K562 (cell line): ENCODE data around the gene SLC33A1.

Experiments used
- CTCF ChIP-seq, 3 experiments: IDR thresholded peaks in 2 of 3; conservative IDR thresholded peaks in 1 of 3; 2 replicates each; pipeline ENCODE4 v1.5.1; 2011 to 2012; ENCODE audit warnings: low read length in 3 of 3, mild to moderate bottlenecking in 3 of 3, control low read depth in 2 of 3, improper control_type of control experiment in 1 of 3, inconsistent platforms in 1 of 3, low read depth in 1 of 3, mixed read lengths in 1 of 3, moderate library complexity in 1 of 3; ENCODE audit not compliant: insufficient read depth in 2 of 3
- IRF2 ChIP-seq: sonication (generic); formaldehyde crosslinking; IDR thresholded peaks from 2 replicates; pipeline ENCODE4 v1.8.1; 2022; ENCODE audit warnings: mild to moderate bottlenecking, missing genetic modification reagents
- KLF1 ChIP-seq: fragments of 450-650 bp; IDR thresholded peaks from 2 replicates; pipeline ENCODE4 v1.6.1; 2016; ENCODE audit warnings: missing genetic modification characterization, missing compliant biosample characterization
- SP1 ChIP-seq: sonication (generic); formaldehyde crosslinking; IDR thresholded peaks from 2 replicates; pipeline ENCODE4 v1.8.1; 2022; ENCODE audit warnings: mild to moderate bottlenecking, missing genetic modification reagents

DNA sequence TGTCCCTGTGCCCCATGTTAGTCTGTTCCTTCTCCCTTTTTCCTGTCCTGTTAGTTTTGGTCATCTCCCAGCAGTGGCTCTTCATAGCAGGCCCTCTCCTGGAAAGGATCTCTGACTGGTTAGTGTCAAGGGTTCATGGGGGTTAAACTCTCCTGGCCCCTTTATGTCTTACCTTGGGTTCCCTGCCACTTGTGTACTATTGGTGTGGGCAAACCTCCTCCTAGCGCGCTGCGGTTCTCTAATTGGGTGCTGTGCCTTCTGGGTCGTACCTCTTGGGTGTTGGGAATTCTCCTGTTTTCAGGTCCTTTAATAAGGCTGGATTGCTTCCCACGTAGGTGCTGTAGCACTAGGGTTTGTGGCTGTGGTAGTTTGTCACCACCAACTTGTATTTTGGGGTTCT, 35.0 kb upstream of the SLC33A1 start:
- no peak for TF ChIP-seq IRF2
- TF ChIP-seq CTCF (IDR thresholded peaks at IDR 0.05 in 2 of 3, conservative IDR thresholded peaks at IDR 0.05 in 1 of 3; ENCODE audit: insufficient read depth in 2 of 3, low read depth in 1 of 3, low read length in 3 of 3): no peak
- TF ChIP-seq KLF1: no peak
- no peak for TF ChIP-seq SP1 (CRISPR knock-in tag)
